HFF-Myc (cell line): ENCODE data around the gene TRPV2.
"Not testable (repeated sequence)": the region's sequence is repeated elsewhere in the genome, so short reads cannot be mapped to it uniquely, and the experiment has no call there.

ENCODE experiments used
- DNase-seq: peaks from one replicate; pipeline ENCODE4 v3.0.0-alpha.2; 2011; ENCODE audit warnings: low read depth; ENCODE audit errors: extremely low read depth
- H3K4me3 ChIP-seq: replicated peaks from 2 replicates; pipeline ENCODE4 v1.5.1; 2011; ENCODE audit warnings: low read depth, mild to moderate bottlenecking, control low read depth, low read length
- TF ChIP-seq, protein P1 (sequence below): IDR thresholded peaks from 2 replicates; pipeline ENCODE4 v1.5.1; 2012; ENCODE audit warnings: mild to moderate bottlenecking, low read depth, low read length, control low read depth; ENCODE audit errors: missing control alignments

The TRPV2 gene

DNA sequence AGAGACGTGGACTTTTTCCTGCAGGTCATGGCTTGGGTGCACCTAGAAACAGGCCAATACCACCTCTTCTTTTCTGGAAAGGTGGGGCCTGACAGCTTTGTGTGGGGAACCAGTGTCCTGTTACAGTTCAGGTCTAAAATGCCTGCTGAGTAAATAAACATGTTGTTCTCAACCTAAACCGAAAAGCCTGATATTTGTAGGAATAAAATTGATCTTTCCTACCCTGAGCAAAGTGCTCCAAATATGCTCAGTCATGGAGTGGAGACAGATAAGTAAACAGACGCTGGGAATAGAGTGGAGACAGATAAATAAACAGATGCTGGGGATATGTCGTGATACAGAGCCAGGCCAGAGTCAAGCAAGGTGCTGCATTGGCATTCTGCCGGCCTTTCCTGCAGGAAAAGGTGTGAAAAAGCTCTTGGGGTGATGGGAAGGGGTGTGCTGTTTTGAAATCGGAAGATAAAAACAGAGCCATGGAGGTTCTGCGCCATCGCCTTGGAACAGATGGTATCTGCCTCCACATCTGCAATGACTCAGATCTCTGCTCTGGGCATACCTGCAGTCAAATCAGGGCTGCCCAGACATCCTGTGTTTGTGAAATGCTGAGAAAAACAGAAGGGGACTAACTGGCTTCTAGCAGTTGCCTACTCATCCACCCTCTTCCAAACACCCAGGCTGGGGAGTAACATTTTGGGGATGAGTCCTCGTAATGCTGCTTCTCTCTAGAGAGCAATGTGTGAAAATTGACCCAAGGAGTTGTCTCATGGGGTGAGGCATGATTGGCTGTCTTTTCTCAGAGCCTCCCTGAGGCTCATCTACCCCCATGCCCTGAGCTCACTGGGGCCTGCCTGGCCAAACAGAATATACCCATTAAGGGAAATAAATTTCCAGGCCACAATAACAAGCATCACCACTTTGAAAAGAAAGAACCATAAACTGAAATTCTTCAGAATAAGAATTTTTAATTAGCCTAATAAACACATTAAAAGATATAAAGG lies 16.8 kb upstream of the TRPV2 start:
- TF ChIP-seq, protein P1, sequence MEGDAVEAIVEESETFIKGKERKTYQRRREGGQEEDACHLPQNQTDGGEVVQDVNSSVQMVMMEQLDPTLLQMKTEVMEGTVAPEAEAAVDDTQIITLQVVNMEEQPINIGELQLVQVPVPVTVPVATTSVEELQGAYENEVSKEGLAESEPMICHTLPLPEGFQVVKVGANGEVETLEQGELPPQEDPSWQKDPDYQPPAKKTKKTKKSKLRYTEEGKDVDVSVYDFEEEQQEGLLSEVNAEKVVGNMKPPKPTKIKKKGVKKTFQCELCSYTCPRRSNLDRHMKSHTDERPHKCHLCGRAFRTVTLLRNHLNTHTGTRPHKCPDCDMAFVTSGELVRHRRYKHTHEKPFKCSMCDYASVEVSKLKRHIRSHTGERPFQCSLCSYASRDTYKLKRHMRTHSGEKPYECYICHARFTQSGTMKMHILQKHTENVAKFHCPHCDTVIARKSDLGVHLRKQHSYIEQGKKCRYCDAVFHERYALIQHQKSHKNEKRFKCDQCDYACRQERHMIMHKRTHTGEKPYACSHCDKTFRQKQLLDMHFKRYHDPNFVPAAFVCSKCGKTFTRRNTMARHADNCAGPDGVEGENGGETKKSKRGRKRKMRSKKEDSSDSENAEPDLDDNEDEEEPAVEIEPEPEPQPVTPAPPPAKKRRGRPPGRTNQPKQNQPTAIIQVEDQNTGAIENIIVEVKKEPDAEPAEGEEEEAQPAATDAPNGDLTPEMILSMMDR = no peak
- DNase-seq = no peak

GRCh38 chr17:16403847-16404246 lies 11.5 kb upstream of the TRPV2 start:
- not testable (repeated sequence) for DNase-seq, H3K4me3 ChIP-seq

More for the DNA sequence above, 16.8 kb upstream of the TRPV2 start:
- no peak overlapping the region for H3K4me3 ChIP-seq

DNA sequence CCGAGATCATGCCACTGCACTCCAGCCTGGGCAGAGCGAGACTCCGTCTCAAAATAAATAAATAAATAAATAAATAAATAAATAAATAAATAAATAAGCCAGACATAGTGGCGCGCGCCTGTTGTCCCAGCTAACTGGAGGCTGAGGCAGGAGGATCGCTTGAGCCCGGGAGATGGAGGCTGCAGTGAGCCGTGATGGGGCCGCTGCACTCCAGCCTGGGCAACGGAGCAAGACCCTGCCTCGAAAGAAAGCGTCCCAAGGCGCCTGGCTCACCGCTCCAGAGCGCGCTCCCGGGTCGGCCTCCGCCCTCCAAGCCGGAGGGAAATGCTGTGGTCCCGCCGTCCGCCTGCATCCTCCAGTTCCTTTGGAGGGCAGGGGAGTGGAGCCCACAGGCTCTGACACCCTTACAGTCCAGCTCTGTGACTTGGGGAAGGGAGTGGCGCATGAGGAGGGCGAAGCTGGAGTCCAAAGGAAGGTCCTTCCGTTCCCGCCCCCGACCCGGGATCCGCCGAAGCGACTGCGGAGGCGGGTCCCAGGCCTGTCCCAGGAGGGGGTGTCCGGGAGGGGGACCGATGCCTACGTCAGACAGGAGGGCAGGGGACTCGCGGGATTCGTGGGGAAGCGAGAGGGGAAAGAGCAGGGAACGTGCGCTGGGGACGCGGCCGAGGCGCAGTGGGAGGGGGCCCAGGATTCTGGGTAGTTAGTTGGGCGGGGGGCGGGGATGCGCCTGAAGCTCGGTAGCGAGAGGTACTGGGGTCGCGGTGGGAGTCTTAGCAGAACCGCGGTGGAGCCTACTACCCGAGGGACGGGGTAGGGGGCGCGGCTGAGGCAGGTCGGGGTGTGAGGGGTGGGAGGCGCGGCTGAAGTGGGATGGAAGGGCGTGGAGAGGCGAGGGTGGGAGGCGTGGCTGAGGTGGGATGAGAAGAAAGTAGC lies 8.4 kb upstream of the TRPV2 start:
- peak overlapping the region; percentile 48 for H3K4me3 ChIP-seq
- TF ChIP-seq, protein P1 = no peak
- DNase-seq = no peak

DNA sequence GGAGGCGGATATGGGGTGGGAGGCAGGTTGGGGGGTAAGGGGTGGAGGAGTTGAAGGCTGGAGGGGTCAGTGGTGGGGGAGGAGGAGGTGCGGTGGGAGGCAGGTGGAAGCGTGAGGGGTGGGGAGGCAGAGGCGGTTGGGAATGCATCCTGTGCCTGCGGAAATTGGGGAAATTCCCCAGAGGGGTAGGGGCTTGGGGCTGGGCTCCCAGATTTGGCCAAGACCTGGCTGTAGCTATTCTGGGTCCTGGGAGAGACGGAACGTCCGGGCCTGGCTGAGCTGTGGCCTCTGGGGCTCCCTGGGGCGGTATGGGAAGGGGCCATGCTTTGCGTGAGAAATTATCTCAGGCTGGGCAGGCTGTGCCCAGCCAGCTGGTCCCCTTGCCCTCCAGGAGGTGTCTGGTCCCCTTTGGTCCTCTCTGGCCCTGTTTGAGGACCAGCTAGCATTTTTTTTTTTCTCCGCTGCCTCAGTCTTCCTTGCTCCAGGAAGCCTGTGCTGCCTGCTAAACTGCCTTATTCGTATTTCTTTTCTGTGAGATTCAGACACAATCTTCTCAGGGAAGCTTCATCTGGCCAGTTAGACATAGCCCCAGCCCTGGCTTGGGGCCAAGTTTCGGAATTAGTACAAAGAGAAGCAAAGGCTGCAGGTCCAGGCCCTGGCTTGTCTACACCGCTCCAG lies 7.3 kb upstream of the TRPV2 start:
- H3K4me3 ChIP-seq = no peak overlapping the region

DNA sequence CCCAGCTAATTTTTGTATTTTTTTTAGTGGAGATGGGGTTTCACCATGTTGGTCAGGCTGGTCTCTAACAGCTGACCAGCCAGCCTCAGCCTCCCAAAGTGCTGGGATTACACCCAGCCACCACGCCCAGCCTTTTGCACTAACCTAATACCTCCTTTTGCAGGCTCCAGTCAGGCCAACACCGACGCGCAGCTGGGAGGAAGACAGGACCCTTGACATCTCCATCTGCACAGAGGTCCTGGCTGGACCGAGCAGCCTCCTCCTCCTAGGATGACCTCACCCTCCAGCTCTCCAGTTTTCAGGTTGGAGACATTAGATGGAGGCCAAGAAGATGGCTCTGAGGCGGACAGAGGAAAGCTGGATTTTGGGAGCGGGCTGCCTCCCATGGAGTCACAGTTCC lies 2.0 kb downstream of the TRPV2 start:
- no peak overlapping the region for H3K4me3 ChIP-seq
- no peak for DNase-seq
- TF ChIP-seq, protein P1 = no peak

More for the DNA sequence above, 7.3 kb upstream of the TRPV2 start:
- TF ChIP-seq, protein P1 = no peak
- DNase-seq = no peak

DNA sequence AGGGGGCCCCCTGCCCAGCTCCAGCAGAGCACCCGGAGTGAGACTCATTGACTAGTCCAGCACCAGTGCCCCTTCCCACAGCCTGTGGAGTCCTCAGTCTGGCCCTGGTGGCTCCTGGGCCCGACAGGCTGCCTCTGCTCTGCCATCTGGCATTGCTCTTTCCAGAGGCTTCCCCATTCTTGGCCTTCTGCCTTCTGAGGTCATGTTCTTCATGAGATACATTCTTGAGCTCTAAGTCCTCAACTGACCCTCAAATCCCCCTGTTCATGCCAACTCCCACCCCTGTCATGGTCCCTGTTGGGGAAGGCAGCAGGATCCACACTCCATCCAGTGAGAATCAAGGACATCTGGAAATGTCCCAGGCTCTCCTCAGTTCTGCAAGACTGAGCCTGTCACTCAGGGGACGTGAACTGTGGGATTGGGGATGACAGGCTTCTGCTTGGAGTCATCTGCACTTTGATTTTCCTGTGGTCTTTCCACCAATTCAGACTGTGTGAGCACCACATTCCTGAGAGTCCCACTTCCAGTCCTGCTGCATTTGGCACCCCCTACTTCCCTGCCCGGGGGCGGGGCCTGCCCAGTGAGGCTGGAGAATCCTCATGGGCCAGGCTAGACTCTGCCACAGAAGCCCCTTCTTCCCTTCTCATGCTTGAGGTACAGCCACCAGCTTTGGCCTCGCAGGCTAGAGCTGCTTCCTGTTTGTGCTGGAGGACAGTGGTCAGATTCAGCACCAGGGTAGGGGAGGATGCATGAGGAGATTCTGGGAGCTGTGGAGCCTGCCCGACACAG lies 2.7 kb downstream of the TRPV2 start:
- TF ChIP-seq, protein P1 = no peak
- DNase-seq = no peak
- no peak overlapping the region for H3K4me3 ChIP-seq
